ENCODE data around the gene AHNAK2.
"Not testable (repeated sequence)": the region's sequence is repeated elsewhere in the genome, so short reads cannot be mapped to it uniquely, and the experiment has no call there.

The AHNAK2 gene

DNA sequence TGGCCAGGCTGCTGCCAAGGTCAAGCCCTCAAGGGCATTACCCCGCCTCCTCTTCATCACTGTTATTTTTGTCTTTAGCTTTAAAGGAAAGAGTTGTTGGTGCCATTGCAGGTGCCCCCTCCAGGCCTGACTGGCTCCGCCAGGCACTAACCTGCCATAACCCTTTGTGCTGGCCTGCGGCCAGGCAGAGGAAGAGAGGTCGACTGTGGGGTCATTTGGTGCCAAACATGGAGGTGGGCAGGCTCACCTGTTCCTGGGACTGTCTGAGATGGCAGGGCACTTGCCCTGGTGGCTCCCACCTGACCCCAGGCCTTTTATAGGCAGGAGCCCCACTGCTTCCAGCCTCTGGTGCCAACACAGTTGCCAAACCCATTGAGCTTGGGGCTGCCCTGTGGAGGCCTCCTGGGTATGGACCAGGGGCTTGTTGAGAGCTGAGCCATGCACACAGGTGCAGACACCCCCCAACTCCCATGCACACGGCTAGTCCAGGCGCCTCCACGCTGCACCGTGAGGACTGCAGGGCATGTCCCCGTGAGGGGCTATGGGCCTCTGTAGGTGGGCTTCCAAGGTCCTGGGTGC, 82.9 kb downstream of the AHNAK2 start:
- no peak for DNase-seq

DNA sequence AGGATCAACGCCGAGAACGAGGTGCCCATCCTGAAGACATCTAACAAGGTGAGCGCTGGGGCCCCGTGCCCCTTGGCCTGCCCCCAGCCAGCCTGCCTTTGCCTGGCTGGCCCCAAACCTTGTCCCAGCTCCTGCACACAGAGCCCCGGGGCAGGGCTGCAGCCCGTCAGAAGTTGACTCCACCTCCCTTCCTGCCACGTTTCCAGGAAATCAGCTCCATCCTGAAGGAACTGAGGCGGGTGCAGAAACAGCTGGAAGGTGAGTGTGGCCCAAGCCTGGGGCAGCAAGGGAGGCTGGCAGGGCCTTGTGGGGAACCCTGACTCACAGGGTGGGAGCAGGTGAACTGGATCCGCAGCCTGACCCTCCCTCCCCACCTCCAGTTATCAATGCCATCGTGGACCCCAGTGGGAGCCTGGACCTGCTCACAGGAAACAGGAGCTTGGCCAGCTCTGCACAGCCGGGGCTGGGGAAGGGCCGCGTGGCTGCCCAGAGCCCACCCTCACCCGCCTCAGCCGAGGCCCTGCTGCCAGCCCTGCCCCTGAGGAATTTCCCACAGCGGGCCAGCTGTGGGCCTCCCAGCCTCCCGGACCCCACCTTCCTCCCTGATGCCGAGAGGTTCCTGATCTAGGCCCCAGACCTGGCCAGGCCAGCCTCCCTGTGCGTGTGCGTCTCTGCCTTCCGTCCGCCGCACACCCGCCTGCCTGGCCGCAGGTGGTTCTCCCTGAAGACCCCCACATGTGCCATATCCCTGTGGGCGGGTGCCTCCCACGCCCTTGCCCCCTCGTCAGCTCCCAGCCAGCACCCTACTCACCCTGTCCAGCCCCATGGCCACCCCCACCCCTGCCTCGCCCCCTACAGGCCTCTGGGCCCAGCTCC, 83.6 kb downstream of the AHNAK2 start:
- no peak for DNase-seq

DNA sequence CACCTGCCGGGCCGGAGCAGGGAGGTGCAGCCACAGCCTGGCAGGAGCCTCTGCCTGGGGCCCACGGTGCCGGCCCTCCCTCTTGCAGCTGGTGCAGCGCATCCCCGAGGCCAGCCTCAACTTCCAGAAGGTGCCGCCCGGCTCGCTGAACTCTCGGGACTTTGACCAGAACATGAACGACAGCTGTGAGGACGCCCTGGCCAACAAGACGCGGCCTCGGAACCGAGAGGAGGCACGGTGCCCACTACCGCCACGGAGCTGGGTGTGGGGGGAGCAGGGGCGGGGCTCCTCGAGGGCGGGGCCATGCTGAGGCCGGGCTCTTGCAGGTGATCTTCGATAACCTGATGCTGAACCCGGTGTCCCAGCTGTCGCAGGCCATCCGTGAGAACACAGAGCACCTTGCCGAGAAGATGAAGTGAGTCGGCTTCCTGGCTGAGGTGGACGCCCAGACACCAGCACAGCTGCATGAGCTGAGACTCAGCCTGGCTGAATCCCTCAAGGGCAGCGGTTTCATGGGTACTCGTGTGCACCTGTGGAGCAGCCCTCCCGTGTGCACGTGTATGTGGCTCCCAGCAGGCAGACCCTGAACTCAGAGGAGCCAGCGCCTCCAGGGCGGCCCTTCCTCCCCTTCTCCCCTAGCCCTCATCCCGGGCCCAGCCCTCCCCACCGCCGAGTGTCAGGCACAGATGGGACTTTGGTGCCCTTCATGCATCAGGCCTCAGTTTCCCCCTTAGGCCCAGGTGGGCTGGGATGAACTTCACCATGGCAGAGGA, 84.6 kb downstream of the AHNAK2 start:
- no peak for DNase-seq

DNA sequence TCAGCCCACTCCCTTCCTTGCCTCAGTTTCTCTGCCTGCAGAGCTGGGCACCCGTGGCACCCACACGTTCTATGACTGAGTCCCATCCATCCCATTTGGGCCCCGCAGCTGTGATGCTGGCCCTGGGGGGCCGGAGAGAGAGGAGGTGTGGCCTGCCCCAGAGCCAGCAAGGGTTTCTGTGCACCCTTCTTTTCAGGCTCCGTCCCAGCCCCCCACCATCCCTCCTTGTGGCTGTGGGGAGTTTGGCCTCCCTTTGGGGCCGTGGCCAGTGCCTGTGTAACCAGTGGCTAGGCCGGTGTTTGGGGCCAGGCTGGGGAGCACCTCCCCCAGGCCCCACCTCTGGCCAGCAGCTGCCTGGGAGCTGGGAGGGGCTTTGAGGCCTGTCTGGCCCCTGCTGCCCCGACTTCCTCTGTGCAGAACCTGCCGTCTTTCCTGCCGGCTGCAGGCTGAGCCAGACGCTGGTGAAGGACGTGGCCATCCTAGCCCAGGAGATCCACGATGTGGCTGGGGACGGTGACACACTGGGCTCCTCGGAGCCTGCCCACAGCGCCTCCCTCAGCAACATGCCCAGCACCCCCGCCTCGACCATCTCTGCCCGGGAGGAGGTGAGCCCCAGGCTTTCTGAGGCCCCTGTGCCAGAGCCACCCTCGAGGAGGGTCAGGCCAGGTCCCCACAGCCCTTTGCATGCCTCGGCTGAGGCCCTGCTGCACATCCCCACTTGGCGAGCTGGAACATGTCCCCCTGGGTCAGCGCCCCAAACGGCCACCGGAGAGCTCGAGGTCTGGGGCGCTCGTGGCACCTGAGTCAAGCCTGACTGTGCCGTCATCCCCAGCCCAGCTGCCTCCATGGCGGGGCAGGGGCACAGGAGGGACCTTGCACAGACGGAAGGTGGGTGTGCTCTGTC, 85.4 kb downstream of the AHNAK2 start:
- no peak for DNase-seq

DNA sequence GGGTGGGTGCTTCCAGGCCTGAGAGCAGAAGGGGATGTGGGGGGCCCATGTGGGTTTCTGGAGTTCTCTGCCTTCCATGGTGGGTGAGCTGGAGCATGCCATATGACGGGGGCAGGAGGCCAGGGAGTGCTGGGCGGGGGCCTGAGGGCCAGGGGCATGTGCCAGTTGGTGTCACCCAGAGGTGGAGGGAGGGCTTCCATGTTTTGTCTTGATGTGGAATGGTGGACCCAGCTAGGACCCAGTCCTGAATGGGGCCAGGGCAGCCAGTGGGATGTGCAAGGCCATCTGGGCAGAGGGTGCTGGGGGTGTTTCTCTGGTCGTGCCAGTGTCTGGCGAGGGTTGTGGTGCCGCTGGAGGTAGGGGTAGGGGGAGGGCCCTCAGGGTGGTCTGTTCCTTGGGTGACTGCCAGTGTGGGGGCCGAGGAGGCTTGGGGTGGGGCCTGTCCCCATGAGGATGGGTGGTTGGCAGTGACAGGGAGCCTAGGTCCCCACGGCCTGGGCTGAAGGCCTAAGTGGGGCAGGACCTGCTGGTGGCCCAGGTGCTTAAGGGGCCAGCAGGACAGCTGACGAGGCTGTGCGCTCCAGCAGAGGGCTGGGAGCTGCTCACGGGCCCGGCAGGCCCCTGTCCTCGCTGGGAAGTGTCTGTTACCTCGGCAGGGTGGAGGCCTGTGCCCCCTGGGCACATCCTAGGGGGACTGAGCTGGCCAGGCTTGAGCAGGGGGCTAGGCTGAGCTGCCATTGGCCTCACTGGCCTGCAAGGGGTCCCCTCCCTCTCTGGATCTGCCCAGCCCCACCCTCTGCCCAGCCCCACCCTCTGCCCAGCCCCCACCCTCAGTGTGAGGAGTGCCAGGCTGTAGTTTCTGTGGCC, 86.3 kb downstream of the AHNAK2 start:
- no peak for DNase-seq

DNA sequence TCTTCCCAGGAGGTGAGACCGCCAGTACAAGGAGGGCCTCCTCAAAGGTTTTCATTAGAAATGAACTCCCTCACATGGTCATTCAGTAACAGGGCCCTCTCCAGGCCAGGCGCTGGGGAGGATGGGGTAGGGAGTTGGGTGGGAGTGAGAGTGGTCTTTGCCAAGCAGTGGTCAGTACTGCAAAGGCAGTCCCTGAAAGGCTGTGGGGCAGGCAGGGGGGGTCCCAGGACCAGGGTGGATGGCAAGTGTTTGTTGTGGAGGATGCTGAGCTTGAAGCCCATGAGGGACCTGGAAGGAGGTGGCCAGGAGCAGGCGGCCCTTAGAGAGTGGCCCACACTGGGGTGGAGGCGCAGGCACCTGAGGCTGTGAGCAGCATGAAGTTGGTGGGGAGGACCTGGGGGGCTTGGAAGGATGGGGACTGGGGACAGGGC, 87.0 kb downstream of the AHNAK2 start:
- DNase-seq = no peak

DNA sequence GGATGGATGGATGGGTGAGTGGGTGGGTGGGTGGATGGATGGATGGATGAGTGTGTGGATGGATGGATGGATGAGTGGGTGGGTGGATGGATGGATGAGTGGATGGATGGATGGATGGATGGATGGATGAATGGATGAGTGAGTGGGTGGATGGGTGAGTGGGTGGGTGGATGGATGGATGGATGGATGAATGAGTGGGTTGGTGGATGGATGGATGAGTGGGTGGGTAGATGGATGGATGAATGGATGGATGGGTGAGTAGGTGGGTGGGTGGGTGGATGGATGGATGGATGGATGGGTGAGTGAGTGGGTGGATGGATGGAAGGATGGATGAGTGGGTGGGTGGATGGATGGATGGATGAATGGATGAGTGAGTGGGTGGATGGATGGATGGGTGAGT, 87.9 kb downstream of the AHNAK2 start:
- not testable (repeated sequence) for DNase-seq

DNA sequence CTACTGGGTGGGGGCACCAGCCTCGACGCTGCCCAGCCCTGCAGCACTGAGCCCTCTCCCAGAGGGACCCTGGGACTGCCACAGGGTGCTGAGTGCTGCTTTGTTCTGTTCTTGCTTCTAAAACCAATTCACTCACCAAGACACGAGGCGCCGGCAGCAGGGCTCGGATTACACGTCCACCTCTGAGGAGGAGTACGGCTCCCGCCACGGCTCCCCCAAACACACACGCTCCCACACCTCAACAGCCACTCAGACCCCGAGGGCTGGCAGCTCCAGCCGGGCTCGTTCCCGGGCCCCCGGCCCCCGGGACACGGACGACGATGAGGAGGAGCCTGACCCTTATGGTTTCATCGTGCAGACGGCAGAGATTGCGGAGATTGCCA, 88.8 kb downstream of the AHNAK2 start:
- DNase-seq = no peak

DNA sequence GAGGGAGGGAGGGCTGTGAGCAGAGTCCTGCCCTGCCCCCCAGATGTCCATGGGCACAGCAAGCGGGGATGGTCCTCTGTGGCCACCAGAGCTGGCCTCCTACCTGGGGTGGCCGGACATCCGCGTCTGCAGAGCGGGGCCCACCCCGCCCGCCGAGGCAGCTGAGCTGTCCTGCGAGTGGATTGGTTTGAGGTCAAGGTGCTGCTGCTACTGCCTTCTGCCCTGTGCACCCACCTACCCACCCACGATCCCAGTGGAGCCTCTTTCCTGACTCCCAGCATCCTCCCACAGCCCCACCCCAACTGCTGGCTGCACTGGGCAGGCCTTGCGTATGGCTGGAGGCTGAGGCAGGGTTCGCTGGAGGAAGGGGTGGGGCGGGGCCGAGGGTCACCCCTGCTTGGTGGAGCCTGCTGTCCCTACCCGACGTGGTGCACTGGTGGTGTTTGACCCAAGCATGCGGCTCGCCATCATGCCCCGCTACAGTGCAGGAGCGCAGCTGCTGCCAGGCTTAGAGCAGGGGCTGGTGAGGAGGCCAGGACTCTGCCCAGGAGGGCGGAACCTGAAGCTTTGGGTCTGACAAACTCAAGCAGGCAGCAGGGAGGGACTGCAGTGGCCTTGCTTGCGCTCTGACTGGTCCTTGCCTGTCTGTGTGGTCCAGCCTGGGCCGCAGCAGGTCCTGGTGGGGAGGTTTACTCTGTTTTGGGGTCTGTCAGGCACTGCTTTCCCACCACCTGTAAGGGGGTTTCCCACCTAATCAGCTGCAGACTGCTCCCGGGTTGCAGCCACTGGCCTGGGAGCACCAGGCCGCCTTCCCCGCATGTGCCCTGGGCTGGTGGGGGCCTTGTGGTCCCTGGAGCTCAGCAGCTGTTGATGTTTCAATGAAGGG, 89.4 kb downstream of the AHNAK2 start:
- DNase-seq = no peak

DNA sequence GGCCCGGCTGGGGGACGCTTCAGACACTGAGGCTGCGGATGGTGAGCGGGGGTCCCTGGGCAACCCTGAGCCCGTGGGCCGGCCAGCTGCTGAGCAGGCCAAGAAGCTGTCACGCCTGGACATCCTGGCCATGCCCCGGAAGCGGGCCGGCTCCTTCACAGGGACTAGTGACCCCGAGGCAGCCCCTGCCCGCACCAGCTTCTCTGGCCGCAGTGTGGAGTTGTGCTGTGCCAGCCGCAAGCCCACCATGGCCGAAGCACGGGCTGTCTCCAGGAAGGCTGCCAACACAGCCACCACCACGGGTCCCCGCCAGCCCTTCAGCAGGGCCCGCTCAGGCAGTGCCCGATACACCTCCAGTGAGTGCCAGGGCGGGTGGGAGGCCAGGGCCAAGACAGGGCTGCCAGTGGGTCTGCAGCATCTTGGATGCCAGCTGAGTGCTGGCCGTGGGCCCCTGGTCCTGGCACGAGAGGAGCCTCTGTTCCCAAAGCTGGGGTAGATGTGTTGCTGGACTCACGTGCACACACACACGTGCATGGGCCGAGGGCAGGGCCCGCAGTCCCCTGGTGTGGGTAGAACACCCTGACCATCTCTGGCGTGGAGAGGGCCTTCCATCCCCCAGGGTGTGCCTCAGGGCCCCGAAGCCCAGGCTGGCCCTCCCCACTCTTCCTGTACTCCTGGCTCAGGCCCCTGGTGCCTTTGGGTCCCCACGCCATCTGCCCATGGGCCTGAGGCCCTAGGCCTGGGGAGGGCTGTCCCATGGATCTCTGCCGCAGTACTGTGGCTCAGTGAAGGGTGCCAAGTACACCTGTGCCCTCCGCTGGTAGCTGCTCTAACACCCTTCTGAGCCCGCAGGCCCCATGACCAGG, 90.3 kb downstream of the AHNAK2 start:
- DNase-seq = no peak
